Mesenchymal stem cell (in vitro differentiated cells and primary cell): ENCODE results near the gene GAS7.
A peak's percentile ranks its signal among the peaks of the same experiment; 100 is the strongest.

Experiments used
- DNase-seq: peaks from one replicate; pipeline ENCODE4 v3.0.0-alpha.2; 2013
- H2AFZ ChIP-seq: one replicate; pipeline ENCODE4 v1.6.1; 2013; ENCODE audit warnings: low read depth, mild to moderate bottlenecking, control low read depth, inconsistent platforms, low read length, moderate library complexity
- H2AK5ac ChIP-seq: 2 replicates; pipeline ENCODE4 v1.6.1; 2013; ENCODE audit warnings: low read length, moderate library complexity, mild to moderate bottlenecking, inconsistent platforms; ENCODE audit not compliant: severe bottlenecking
- H2BK120ac ChIP-seq: one replicate; pipeline ENCODE4 v1.6.1; 2013; ENCODE audit warnings: low read depth, mild to moderate bottlenecking, inconsistent platforms, low read length, moderate library complexity
- H2BK12ac ChIP-seq, 2 experiments: one replicate each; pipeline ENCODE4 v1.6.1; 2013; ENCODE audit warnings: inconsistent platforms in 2 of 2, low read length in 2 of 2, mild to moderate bottlenecking in 2 of 2, moderate library complexity in 2 of 2, control low read depth in 1 of 2
- H2BK15ac ChIP-seq: one replicate; pipeline ENCODE4 v1.6.1; 2013; ENCODE audit warnings: mild to moderate bottlenecking, low read depth, inconsistent platforms; ENCODE audit not compliant: poor library complexity, severe bottlenecking
- H2BK5ac ChIP-seq: 2 replicates; pipeline ENCODE4 v1.6.1; 2013; ENCODE audit warnings: low read depth, mild to moderate bottlenecking, low read length, control low read depth, inconsistent platforms; ENCODE audit not compliant: poor library complexity, severe bottlenecking
- H3K14ac ChIP-seq, 2 experiments: one replicate each; pipeline ENCODE4 v1.6.1; 2013; ENCODE audit warnings: inconsistent platforms in 2 of 2, low read length in 2 of 2, control low read depth in 1 of 2, mild to moderate bottlenecking in 1 of 2, moderate library complexity in 1 of 2
- H3K18ac ChIP-seq, 2 experiments: one replicate each; pipeline ENCODE4 v1.6.1; 2013; ENCODE audit warnings: inconsistent platforms in 2 of 2, low read length in 2 of 2, control low read depth in 1 of 2, low read depth in 1 of 2, mild to moderate bottlenecking in 1 of 2
- H3K23ac ChIP-seq, 2 experiments: one replicate each; pipeline ENCODE4 v1.6.1; 2013; ENCODE audit warnings: inconsistent platforms in 2 of 2, low read length in 2 of 2, mild to moderate bottlenecking in 2 of 2, moderate library complexity in 2 of 2, control low read depth in 1 of 2
- H3K27ac ChIP-seq: 2 replicates; pipeline ENCODE4 v1.5.1; 2013; ENCODE audit warnings: mild to moderate bottlenecking, moderate library complexity, low read length, control low read depth, inconsistent platforms; ENCODE audit not compliant: poor library complexity, severe bottlenecking
- H3K27me3 ChIP-seq, 2 experiments: 2 replicates each; pipeline versions ENCODE4 v1.6.1 to v1.7.0; 2013; ENCODE audit warnings: low read length in 2 of 2, mild to moderate bottlenecking in 2 of 2, moderate library complexity in 2 of 2, control low read depth in 1 of 2, inconsistent platforms in 1 of 2; ENCODE audit not compliant: control insufficient read depth in 1 of 2, insufficient read depth in 1 of 2
- H3K36me3 ChIP-seq, 2 experiments: 2 replicates each; pipeline versions ENCODE4 v1.6.1 to v1.7.0; 2013; ENCODE audit warnings: low read length in 2 of 2, control low read depth in 1 of 2, inconsistent platforms in 1 of 2, low read depth in 1 of 2, mild to moderate bottlenecking in 1 of 2; ENCODE audit not compliant: insufficient read depth in 2 of 2, control insufficient read depth in 1 of 2
- H3K4ac ChIP-seq, 2 experiments: one replicate each; pipeline ENCODE4 v1.6.1; 2013; ENCODE audit warnings: inconsistent platforms in 2 of 2, low read length in 2 of 2, mild to moderate bottlenecking in 2 of 2, moderate library complexity in 2 of 2, control low read depth in 1 of 2, low read depth in 1 of 2
- H3K4me1 ChIP-seq: 2 replicates; pipeline ENCODE4 v1.6.1; 2013; ENCODE audit warnings: low read depth, low read length, control low read depth; ENCODE audit not compliant: control insufficient read depth, insufficient read depth
- H3K4me2 ChIP-seq: 2 replicates; pipeline ENCODE4 v1.6.1; 2013; ENCODE audit warnings: low read length, mild to moderate bottlenecking, inconsistent platforms; ENCODE audit not compliant: poor library complexity, severe bottlenecking
- H3K4me3 ChIP-seq, 2 experiments: 2 replicates each; pipeline versions ENCODE4 v1.5.1 to v1.7.0; 2013; ENCODE audit warnings: low read length in 2 of 2, mild to moderate bottlenecking in 2 of 2, control low read depth in 1 of 2, low read depth in 1 of 2; ENCODE audit not compliant: insufficient read depth in 1 of 2
- H3K79me1 ChIP-seq: replicated peaks from 2 replicates; pipeline ENCODE4 v1.6.1; 2013; ENCODE audit warnings: mild to moderate bottlenecking, control low read depth, low read length, inconsistent platforms; ENCODE audit not compliant: poor library complexity, severe bottlenecking
- H3K9ac ChIP-seq: 2 replicates; pipeline ENCODE4 v1.7.0; 2013; ENCODE audit warnings: mild to moderate bottlenecking, low read length, moderate library complexity
- H3K9me3 ChIP-seq: 2 replicates; pipeline ENCODE4 v1.7.0; 2013; ENCODE audit warnings: mild to moderate bottlenecking, low read length; ENCODE audit not compliant: control insufficient read depth
- H4K8ac ChIP-seq: one replicate; pipeline ENCODE4 v1.6.1; 2013; ENCODE audit warnings: inconsistent platforms, mild to moderate bottlenecking, low read length, moderate library complexity
- H4K91ac ChIP-seq: one replicate; pipeline ENCODE4 v1.6.1; 2013; ENCODE audit warnings: mild to moderate bottlenecking, low read length, inconsistent platforms
- WGBS: methylation state at CpG from one replicate; pipeline ENCODE4 v1.1.7; 2013; ENCODE audit warnings: mixed read lengths; 5-methylcytosine and 5-hydroxymethylcytosine counted together

Gene GAS7

GRCh38 chr17:10109146-10109545 is 89.3 kb downstream of the GAS7 start:
- H4K91ac ChIP-seq = no peak overlapping the region
- no peak overlapping the region for H2AFZ ChIP-seq
- H3K23ac ChIP-seq = no peak overlapping the region
- H2BK120ac ChIP-seq = no peak overlapping the region
- 92% methylated on average over 3 of the region's 4 CpGs for WGBS
- no peak overlapping the region for H2BK5ac ChIP-seq
- no peak overlapping the region for H3K9ac ChIP-seq
- H3K4ac ChIP-seq = no peak overlapping the region
- no peak for DNase-seq
- H2AK5ac ChIP-seq = no peak overlapping the region
- H4K8ac ChIP-seq = no peak overlapping the region
- H3K36me3 ChIP-seq = no peaks in the 10 kb centered on the region
- H3K79me1 ChIP-seq = peaks cover 9% of the 10 kb centered on the region
- no peak overlapping the region for H3K14ac ChIP-seq
- H3K4me1 ChIP-seq = peaks cover 20% of the 10 kb centered on the region
- H3K27me3 ChIP-seq = no peaks in the 10 kb centered on the region
- H3K27ac ChIP-seq = no peak overlapping the region
- no peak overlapping the region for H2BK12ac ChIP-seq
- no peak overlapping the region for H3K18ac ChIP-seq
- H3K9me3 ChIP-seq = no peaks in the 10 kb centered on the region
- no peak overlapping the region for H3K4me2 ChIP-seq
- H3K4me3 ChIP-seq = no peak overlapping the region
- no peak overlapping the region for H2BK15ac ChIP-seq

GRCh38 chr17:10107316-10108165 is 90.9 kb downstream of the GAS7 start:
- Histone ChIP-seq H2BK12ac (peak overlapping the region; percentile 69 to 85), H3K4me2 (no peak overlapping the region), H2AK5ac (peak overlapping the region; percentile 41), H3K36me3 (no peaks in the 10 kb centered on the region), H4K91ac (peak overlapping the region; percentile 77), H2BK15ac (peak overlapping the region; percentile 55), H3K9ac (no peak overlapping the region), H3K4me1 (peaks cover 18% of the 10 kb centered on the region), H2BK5ac (no peak overlapping the region), H3K79me1 (peaks cover 6% of the 10 kb centered on the region), H3K4ac (peak overlapping the region in 1 of 2 experiments; percentile 76), H3K23ac (no peak overlapping the region), H3K14ac (peak overlapping the region in 1 of 2 experiments; percentile 88), H3K27me3 (no peaks in the 10 kb centered on the region), H3K9me3 (no peaks in the 10 kb centered on the region), H3K27ac (no peak overlapping the region), H3K4me3 (no peak overlapping the region), H2AFZ (no peak overlapping the region), H3K18ac (peak overlapping the region; percentile 40 to 78), H4K8ac (peak overlapping the region; percentile 7), H2BK120ac (peak overlapping the region; percentile 13)
- DNase-seq = no peak
- WGBS = 90% methylated on average over 10 of the region's 11 CpGs

- H4K8ac ChIP-seq = peak overlapping the region; percentile 80
- peak overlapping the region; percentile 41 for H2AK5ac ChIP-seq
- no peak overlapping the region for H3K27ac ChIP-seq
- no peak for DNase-seq
- H2BK12ac ChIP-seq = peak overlapping the region; percentile 40 to 96
- H2BK15ac ChIP-seq = no peak overlapping the region
- peak overlapping the region in 1 of 2 experiments; percentile 32 for H3K4me3 ChIP-seq
- peaks cover 18% of the 10 kb centered on the region for H3K4me1 ChIP-seq
- H3K9ac ChIP-seq = no peak overlapping the region
- H2AFZ ChIP-seq = no peak overlapping the region
- H2BK120ac ChIP-seq = peak overlapping the region; percentile 11
- peak overlapping the region; percentile 52 to 56 for H3K4ac ChIP-seq
- peaks cover 7% of the 10 kb centered on the region for H3K79me1 ChIP-seq
- peak overlapping the region; percentile 58 to 67 for H3K18ac ChIP-seq
- peak overlapping the region; percentile 61 for H4K91ac ChIP-seq
- no peaks in the 10 kb centered on the region for H3K9me3 ChIP-seq
- whole genome bisulfite sequencing = 86% methylated on average over 9 of the region's 9 CpGs
- no peak overlapping the region for H3K23ac ChIP-seq
- no peaks in the 10 kb centered on the region for H3K36me3 ChIP-seq
- H3K4me2 ChIP-seq = no peak overlapping the region
- H2BK5ac ChIP-seq = no peak overlapping the region
- H3K27me3 ChIP-seq = no peaks in the 10 kb centered on the region
- H3K14ac ChIP-seq = peak overlapping the region in 1 of 2 experiments; percentile 66
Observed at GRCh38 chr17:10106067-10106466, 92.3 kb downstream of the GAS7 start.

- H3K27me3 ChIP-seq = no peaks in the 10 kb centered on the region
- H3K4me3 ChIP-seq = no peak overlapping the region
- no peak overlapping the region for H2BK15ac ChIP-seq
- no peaks in the 10 kb centered on the region for H3K9me3 ChIP-seq
- peak overlapping the region; percentile 1 to 34 for H3K4ac ChIP-seq
- H3K18ac ChIP-seq = peak overlapping the region; percentile 58 to 67
- H2BK120ac ChIP-seq = peak overlapping the region; percentile 11
- H3K4me1 ChIP-seq = peaks cover 18% of the 10 kb centered on the region
- H3K23ac ChIP-seq = no peak overlapping the region
- DNase-seq = peak; percentile 97
- peak overlapping the region; percentile 71 for H4K8ac ChIP-seq
- H2BK12ac ChIP-seq = peak overlapping the region in 1 of 2 experiments; percentile 96
- 6% methylated on average over 10 of the region's 10 CpGs for WGBS
- no peaks in the 10 kb centered on the region for H3K36me3 ChIP-seq
- H2AFZ ChIP-seq = no peak overlapping the region
- H2AK5ac ChIP-seq = no peak overlapping the region
- no peak overlapping the region for H3K14ac ChIP-seq
- H2BK5ac ChIP-seq = no peak overlapping the region
- peak overlapping the region; percentile 42 for H3K4me2 ChIP-seq
- no peak overlapping the region for H3K27ac ChIP-seq
- H3K9ac ChIP-seq = no peak overlapping the region
- peak overlapping the region; percentile 11 for H4K91ac ChIP-seq
- peaks cover 7% of the 10 kb centered on the region for H3K79me1 ChIP-seq
Observed at GRCh38 chr17:10105513-10106001, 92.8 kb downstream of the GAS7 start.
